DOHH2 (cell line): ENCODE data around the gene NBEA.
"Not testable (repeated sequence)": the region's sequence is repeated elsewhere in the genome, so short reads cannot be mapped to it uniquely, and the experiment has no call there.

Experiments
- H3F3A ChIP-seq: fragments of 200-600 bp; sonication (generic), shearing (Covaris generic); 2 replicates; pipeline ENCODE4 v1.6.0; 2016; ENCODE audit warnings: antibody characterized with exemption, mild to moderate bottlenecking; ENCODE audit not compliant: control insufficient read depth, insufficient read depth
- H3K27ac ChIP-seq: fragments of 200-600 bp; sonication (generic); 2 replicates; pipeline ENCODE4 v1.5.1; 2014; ENCODE audit warnings: low read depth, mild to moderate bottlenecking, low read length, moderate library complexity
- H3K27me3 ChIP-seq: fragments of 200-600 bp; sonication (generic); 2 replicates; pipeline ENCODE4 v1.6.1; 2014; ENCODE audit warnings: mild to moderate bottlenecking, low read length, mixed read lengths; ENCODE audit not compliant: control insufficient read depth
- H3K36me3 ChIP-seq: fragments of 200-600 bp; sonication (generic); 2 replicates; pipeline ENCODE4 v1.6.1; 2014; ENCODE audit warnings: mild to moderate bottlenecking, low read length, moderate library complexity, mixed read lengths; ENCODE audit not compliant: control insufficient read depth
- H3K4me1 ChIP-seq: fragments of 200-600 bp; sonication (generic); 2 replicates; pipeline ENCODE4 v1.6.1; 2014; ENCODE audit warnings: mild to moderate bottlenecking, low read length, mixed read lengths; ENCODE audit not compliant: control insufficient read depth
- H3K4me2 ChIP-seq: fragments of 200-600 bp; sonication (generic); 2 replicates; pipeline ENCODE4 v1.6.0; 2014; ENCODE audit warnings: mild to moderate bottlenecking, low read length, moderate library complexity
- H3K4me3 ChIP-seq: fragments of 200-600 bp; sonication (generic); 2 replicates; pipeline ENCODE4 v1.5.1; 2014; ENCODE audit warnings: mild to moderate bottlenecking, low read length, mixed read lengths
- H3K79me2 ChIP-seq: fragments of 200-600 bp; sonication (generic); 2 replicates; pipeline ENCODE4 v1.6.1; 2014; ENCODE audit warnings: mild to moderate bottlenecking, low read length, mixed read lengths; ENCODE audit not compliant: control insufficient read depth
- H3K9me2 ChIP-seq: fragments of 200-600 bp; sonication (generic); replicated peaks from 2 replicates; pipeline ENCODE4 v1.6.1; 2014; ENCODE audit warnings: mild to moderate bottlenecking, low read length, mixed read lengths; ENCODE audit not compliant: control insufficient read depth
- H3K9me3 ChIP-seq: fragments of 200-600 bp; sonication (generic); 2 replicates; pipeline ENCODE4 v1.6.1; 2014; ENCODE audit warnings: antibody characterized with exemption, low read length, mixed read lengths; ENCODE audit not compliant: control insufficient read depth, insufficient read depth
- H4K20me1 ChIP-seq: fragments of 200-600 bp; sonication (generic); 2 replicates; pipeline ENCODE4 v1.6.0; 2014; ENCODE audit warnings: low read depth, mild to moderate bottlenecking, antibody characterized with exemption, low read length, moderate library complexity; ENCODE audit not compliant: control insufficient read depth, insufficient read depth
- CTCF ChIP-seq: fragments of 200-600 bp; sonication (generic); IDR thresholded peaks from one replicate; pipeline ENCODE4 v1.5.1; 2014; ENCODE audit warnings: antibody characterized with exemption, mild to moderate bottlenecking, low read depth, low read length; ENCODE audit not compliant: poor library complexity, severe bottlenecking
- EZH2phosphoT487 ChIP-seq: fragments of 200-600 bp; sonication (generic); IDR thresholded peaks from 2 replicates; pipeline ENCODE4 v1.6.1; 2017; ENCODE audit warnings: borderline replicate concordance, mild to moderate bottlenecking, antibody characterized with exemption, low read length, moderate library complexity, mixed read lengths

NBEA gene

DNA sequence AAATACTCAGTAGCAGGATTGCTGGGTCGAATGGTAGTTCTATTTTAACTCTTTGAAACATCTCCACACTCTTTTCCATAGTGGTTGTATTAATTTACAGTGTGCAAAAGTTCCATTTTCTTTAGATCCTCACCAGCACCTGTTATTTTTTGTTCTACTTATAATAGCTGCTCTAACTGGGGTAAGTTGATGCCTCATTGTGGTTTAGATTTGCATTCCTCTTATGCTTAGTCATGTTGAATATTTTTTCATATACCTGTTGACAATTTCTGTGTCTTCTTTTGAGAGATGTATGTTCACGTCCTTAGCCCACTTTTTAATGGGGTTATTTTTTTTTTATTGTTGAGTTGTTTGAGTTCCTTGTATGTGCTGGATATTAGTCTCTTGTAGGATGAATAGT is 144.6 kb downstream of the NBEA start:
- TF ChIP-seq EZH2phosphoT487: no peak
- TF ChIP-seq CTCF: no peak
- H3F3A ChIP-seq: no peaks in the 10 kb centered on the region
- no peak overlapping the region for H3K4me3 ChIP-seq
- no peaks in the 10 kb centered on the region for H3K79me2 ChIP-seq
- H3K9me3 ChIP-seq: no peaks in the 10 kb centered on the region
- H3K4me2 ChIP-seq: no peak overlapping the region
- H4K20me1 ChIP-seq: no peaks in the 10 kb centered on the region
- no peak overlapping the region for H3K27ac ChIP-seq
- H3K4me1 ChIP-seq: no peaks in the 10 kb centered on the region
- no peaks in the 10 kb centered on the region for H3K36me3 ChIP-seq
- no peaks in the 10 kb centered on the region; the same call in 1 of the 2 replicates for H3K9me2 ChIP-seq
- no peaks in the 10 kb centered on the region for H3K27me3 ChIP-seq

DNA sequence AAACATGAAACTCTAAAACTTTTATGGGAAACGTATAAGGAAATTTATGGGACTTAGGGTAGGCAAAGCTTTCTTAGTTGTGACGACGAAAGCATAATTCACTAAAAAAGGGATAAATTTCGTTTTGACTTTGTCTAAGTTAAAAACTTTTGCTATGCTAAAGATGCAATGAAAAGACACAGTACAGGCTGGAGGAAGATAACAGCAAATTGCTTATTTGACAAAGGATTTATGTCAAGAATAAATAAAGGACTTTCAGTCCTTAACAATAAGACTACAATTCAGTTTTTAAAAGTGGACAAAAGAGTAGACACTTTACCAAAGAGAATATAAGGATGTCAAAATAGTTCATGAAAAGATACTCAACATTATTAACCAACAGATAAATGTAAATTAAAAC is 150.2 kb downstream of the NBEA start:
- H3K4me2 ChIP-seq: no peak overlapping the region
- no peaks in the 10 kb centered on the region for H3F3A ChIP-seq
- no peak overlapping the region for H3K4me3 ChIP-seq
- no peaks in the 10 kb centered on the region for H3K9me3 ChIP-seq
- no peaks in the 10 kb centered on the region for H3K4me1 ChIP-seq
- no peaks in the 10 kb centered on the region for H4K20me1 ChIP-seq
- H3K9me2 ChIP-seq: no peaks in the 10 kb centered on the region; the same call in 1 of the 2 replicates
- no peaks in the 10 kb centered on the region for H3K36me3 ChIP-seq
- TF ChIP-seq CTCF (no peak), EZH2phosphoT487 (no peak)
- H3K27me3 ChIP-seq: no peaks in the 10 kb centered on the region
- no peaks in the 10 kb centered on the region for H3K79me2 ChIP-seq
- no peak overlapping the region for H3K27ac ChIP-seq

GRCh38 chr13:35092751-35093150 is 150.7 kb downstream of the NBEA start:
- Histone ChIP-seq H3K36me3 (no peaks in the 10 kb centered on the region), H3K79me2 (no peaks in the 10 kb centered on the region), H3K4me3 (no peak overlapping the region), H3K9me2 (no peaks in the 10 kb centered on the region), H3K27me3 (no peaks in the 10 kb centered on the region), H3K27ac (no peak overlapping the region), H3K4me2 (no peak overlapping the region), H3K4me1 (no peaks in the 10 kb centered on the region), H3K9me3 (no peaks in the 10 kb centered on the region), H4K20me1 (no peaks in the 10 kb centered on the region), H3F3A (no peaks in the 10 kb centered on the region)
- no peak for TF ChIP-seq EZH2phosphoT487
- TF ChIP-seq CTCF: no peak

DNA sequence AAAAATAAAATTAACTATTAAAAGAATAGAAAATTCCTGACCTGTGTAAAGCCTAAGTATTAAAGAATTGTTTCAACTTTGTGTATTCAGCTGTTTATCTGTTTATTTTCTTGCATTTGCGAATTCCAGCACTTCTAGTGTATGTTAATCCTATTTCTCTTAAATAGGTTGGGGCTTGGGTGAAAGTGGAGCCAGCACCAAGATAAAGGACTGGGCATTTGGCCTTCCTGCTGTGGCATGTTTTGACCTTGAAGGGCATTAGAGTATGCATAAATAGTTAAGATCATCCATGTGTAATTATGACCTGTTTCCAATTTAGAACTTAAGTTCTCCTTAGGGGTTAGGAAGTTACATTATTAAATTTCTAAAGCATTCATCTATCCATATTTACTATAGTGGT is 151.3 kb downstream of the NBEA start:
- H3K4me1 ChIP-seq: no peaks in the 10 kb centered on the region
- no peak for TF ChIP-seq EZH2phosphoT487
- TF ChIP-seq CTCF: no peak
- H3K36me3 ChIP-seq: no peaks in the 10 kb centered on the region
- no peaks in the 10 kb centered on the region for H3F3A ChIP-seq
- no peak overlapping the region for H3K27ac ChIP-seq
- H3K9me3 ChIP-seq: no peaks in the 10 kb centered on the region
- H3K4me3 ChIP-seq: no peak overlapping the region
- H3K4me2 ChIP-seq: no peak overlapping the region
- H4K20me1 ChIP-seq: no peaks in the 10 kb centered on the region
- H3K79me2 ChIP-seq: no peaks in the 10 kb centered on the region
- no peaks in the 10 kb centered on the region for H3K9me2 ChIP-seq
- no peaks in the 10 kb centered on the region for H3K27me3 ChIP-seq

DNA sequence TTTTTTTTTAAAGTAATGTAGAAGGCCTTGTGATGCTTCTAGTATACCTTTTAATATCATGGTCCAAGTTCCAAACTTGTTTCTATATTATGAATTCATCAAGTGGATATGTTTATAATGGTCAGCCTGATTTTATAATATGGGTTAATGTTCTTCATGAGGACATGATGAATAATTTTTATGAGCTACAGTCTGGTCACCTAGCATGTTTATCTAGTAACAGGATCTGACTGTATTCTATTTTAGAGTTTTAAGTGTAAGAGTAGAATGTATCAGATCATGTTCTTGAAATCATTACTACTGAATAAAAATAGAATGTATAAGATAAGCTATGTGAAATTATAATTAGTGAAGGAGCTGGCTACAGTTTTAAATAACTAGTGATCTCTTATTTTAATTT is 164.7 kb downstream of the NBEA start:
- H3K9me3 ChIP-seq, H3K36me3 ChIP-seq, H4K20me1 ChIP-seq, H3F3A ChIP-seq, H3K27me3 ChIP-seq, H3K27ac ChIP-seq, H3K4me3 ChIP-seq, H3K4me1 ChIP-seq, H3K9me2 ChIP-seq, H3K79me2 ChIP-seq, H3K4me2 ChIP-seq: not testable (repeated sequence)
